ENCODE data around the gene KCNJ15. TPM values are rescaled to one million over a fixed set of nuclear protein-coding genes. Genes with fewer than 3 reads are reported as not detected.

The KCNJ15 gene
- total and polyA plus RNA-seq, 2 of the 8 experiments (the other 6 are each of a cell fraction or from before 2014, with no cell fraction given), result under 0.01 TPM; not detected in 1

DNA sequence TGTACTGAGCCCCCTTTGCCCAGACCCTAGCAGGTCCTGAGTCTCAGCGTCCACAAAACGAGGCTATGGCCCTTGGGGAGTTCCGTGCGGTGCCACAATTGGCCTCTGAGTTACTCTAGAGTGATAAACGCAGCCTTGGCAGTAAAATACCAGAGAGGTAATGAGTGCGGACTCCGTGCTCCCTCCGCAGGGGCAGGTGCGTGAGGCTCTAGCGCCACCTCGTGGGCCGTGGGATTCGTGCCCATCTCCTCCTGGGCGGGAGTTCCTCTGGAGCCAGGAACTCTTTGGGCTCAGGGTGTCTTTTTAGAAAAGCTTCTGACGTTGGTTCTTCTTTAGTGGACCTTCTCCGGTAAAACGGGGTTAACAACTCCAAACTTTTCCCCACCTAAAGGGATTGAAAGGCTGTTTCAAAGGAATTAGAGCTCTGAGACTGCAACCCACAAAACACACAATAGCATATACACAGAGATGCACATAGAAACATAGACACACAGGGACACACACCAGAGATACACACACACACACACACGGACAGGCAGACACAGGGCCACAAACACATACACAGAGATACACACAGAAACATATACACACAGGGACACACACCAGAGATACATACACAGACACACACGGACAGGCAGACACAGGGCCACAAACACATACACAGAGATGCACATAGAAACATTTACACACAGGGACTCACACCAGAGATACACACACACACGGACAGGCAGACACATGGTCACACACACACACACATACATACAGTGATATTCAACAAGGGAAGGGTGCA is 99.4 kb downstream of the KCNJ15 start (continued):
- TF ChIP-seq JUN (IDR thresholded peaks at IDR 0.05; ENCODE audit: low read depth, low read length), result no peak
- TF ChIP-seq BRCA1 (IDR thresholded peaks at IDR 0.05; ENCODE audit: low read depth, low read length), result no peak
- peak; percentile 99 for TF ChIP-seq RAD21 (IDR thresholded peaks at IDR 0.05 in 1 of 2, conservative IDR thresholded peaks at IDR 0.05 in 1 of 2; ENCODE audit: low read depth in 2 of 2, low read length in 2 of 2)
- no peak for TF ChIP-seq SUZ12 (IDR thresholded peaks at IDR 0.05; ENCODE audit: low read length)
- no peak for TF ChIP-seq SAP30 (IDR thresholded peaks at IDR 0.05; ENCODE audit: insufficient read depth, insufficient replicate concordance, low read length)

Other genes starting within 250 kb of the KCNJ15 start
- 3.0 and 3.1 TPM in 2 replicates for gene ERG, start 241.5 kb downstream of the KCNJ15 start, total RNA-seq (2021; fragmentation: NEBNext Ultra II Directional; extraction: Animal tissue kit (Norgen Biotek cat#: 25700))
- gene ERG, start 241.5 kb downstream of the KCNJ15 start, polyA plus RNA-seq (2011; rRNA removed), result 1.0 and 1.1 TPM in 2 replicates

All from H1 (cell line).